Measurements from ENCODE around the gene GON4L. TPM values are rescaled to one million over a fixed set of nuclear protein-coding genes. Genes with fewer than 3 reads are reported as not detected.
A peak's percentile ranks its signal among the peaks of the same experiment; 100 is the strongest.
"Not testable (repeated sequence)": the region's sequence is repeated elsewhere in the genome, so short reads cannot be mapped to it uniquely, and the experiment has no call there.

Gene GON4L
- polyA plus RNA-seq, 1 donor, result 35.8 TPM

DNA sequence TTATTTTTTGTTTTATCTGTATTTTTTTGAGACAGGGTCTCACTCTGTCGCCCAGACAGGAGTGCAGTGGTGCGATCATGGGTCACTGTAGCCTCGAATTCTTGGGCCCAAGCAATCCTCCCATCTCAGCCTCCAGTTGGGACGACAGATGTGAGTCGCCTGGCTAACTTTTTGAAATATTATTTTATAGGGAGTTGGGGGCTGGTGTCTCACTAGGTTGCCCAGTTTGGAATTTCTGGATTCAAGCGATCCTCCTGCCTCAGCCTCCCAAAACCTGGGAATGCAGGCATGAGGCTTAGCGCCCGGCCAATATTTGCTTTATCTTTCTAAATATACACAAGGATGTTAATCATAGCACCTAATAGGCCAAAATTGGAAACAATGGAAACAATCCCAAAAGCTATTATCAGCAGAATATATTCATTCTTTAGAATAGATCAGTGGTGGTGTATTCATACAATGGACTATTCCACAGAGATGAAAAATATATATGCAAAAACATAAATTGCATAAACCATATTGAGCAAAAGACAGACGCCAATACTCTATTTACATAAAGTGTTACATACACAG, 112.2 kb downstream of the GON4L start:
- DNase-seq, result no peak

DNA sequence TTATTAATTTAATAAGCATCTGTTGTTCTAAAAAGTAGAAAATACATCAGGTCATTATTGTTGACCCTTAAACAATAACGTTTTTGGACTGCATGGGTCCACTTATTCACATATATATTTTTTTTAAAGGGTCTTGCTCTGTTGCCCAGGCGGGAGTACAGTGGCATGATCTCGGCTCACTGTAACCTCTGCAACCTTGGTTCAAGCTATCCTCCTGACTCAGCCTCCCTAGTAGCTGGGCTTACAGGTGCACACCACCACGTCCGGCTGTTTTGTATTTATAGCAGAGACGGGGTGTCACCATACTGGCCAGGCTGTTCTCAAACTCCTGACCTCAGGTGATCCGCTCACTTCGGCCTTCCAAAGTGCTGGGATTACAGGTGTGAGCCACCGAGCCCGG, 115.1 kb downstream of the GON4L start:
- DNase-seq, result no peak

DNA sequence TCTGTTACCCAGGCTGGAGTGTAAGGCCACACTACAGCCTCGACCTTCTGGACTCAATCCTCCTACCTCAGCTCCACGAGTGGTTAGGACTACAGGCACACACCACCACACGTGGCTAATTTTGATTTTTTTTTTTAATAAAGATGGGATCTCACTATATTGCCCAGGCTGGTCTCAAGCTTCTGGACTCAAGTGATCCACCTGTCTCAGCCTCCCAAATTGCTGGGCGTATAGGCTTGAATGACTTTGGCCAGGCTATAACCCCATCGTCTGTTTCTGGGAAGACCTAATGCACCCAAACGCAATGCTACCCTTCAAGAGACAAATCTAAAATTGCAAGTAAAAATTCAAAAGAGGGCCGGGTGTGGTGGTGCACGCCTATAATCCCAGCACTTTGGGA, 116.0 kb downstream of the GON4L start:
- no peak for DNase-seq

DNA sequence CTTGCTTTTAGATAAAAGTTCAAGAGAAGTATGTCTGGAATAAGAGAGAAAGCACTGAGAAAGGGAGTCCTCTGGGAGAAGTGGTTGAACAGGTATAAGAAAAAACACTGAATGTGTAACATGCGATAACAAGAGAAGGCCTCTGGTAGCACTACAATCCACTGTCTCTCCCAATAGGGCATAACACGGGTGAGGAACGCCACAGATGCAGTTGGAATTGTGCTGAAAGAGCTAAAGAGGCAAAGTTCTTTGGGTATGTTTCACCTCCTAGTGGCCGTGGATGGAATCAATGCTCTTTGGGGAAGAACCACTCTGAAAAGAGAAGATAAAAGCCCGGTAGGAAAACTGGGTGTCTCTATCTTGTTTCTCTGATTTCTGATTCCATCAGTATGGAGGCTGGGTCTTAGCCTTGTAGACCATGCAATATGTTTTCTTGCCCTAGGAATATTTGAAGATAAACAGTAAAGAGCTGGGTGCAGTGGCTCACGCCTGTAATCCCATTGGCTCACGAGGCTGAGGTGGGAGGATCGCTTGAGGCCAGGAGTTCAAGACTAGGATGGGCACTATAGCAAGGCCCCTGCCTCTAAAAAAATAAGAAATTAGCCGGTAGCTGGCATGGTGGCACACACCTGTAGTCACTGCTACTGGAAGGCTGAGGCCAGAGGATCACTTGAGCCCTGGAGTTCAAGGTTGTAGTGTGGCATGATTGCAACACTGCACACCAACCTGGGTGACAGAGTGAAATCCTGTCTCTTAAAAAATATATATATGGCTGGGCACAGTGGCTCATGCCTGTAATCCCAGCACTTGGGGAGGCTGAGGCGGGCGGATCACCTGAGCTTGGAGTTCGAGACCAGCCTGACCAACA, 127.7 kb downstream of the GON4L start:
- DNase-seq, result peak; percentile 25

DNA sequence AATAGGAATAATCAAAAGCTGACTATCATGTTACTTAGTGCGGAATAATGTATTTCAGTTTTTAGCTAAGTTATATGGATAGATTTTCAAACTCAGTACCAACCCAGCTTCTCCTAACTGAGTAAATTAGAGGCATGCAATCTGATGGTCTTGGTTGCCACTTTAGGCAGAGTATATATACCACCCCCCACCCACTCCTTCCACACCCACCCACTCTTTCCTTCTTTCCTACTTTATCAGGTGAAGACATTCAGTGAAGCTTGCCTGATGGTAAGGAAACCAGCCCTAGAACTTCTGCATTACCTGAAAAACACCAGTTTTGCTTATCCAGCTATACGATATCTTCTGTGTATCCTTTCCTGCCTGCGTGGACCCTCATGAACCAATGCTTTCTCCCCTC, 131.9 kb downstream of the GON4L start:
- DNase-seq, result no peak

DNA sequence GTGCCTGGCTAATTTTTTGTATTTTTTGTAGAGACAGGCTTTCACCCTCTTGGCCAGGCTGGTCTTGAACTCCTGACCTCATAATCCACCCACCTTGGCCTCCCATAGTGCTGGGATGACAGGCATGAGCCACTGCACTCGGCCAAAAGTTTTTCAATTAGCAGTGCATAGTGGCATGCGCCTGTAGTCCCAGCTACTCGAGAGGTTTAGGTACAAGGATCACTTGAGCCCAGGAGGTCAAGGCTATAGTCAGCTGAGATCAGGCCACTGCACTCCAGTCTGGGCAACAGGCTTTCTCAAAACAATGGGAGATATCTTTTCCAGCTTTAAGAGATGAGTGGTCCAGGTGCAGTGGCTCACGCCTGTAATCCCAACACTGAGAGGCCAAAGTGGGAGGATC, 137.3 kb downstream of the GON4L start:
- no peak for DNase-seq

DNA sequence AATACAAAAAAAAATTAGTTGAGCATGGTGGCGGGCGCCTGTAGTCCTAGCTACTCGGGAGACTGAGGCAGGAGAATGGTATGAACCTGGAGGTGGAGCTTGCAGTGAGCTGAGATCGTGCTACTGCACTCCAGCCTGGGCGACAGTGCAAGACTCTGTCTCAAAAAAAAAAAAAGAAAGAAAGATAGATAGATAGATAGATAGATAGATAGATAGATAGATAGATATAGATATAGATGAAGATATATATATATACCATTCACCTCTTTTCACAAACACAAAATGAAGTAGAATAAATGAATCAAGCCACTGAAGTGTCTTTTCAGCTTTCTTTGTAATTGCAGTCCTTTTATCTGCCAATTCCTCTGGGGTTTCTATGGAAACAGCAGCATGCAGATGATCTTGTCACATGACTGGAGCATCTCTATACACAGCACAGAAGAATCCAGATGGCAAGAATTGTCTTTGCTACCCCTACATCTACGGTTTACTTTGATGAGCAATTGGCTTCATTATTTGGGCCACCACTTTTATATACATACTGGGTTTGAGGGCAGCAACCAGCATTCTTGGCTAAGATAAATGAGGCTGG, 138.4 kb downstream of the GON4L start:
- not testable (repeated sequence) for DNase-seq

DNA sequence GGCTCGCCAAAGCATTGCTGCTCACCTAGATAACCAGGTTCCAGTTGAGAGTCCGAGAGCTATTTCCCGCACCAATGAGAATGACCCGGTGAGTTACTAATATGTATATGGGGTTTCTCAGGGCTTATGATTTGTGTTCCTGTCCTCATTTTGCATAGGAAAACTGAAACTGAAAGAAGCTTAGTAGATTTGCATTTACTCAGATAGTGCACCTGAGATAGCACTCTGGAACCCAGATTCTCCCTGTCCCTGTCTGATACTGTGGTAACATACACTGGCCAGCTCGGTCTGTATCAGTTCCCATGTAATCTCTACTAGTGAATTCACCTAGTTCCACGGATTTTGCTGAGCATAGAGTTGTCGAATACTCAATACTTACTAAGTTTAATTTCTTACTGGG, 140.0 kb downstream of the GON4L start:
- DNase-seq, result no peak

DNA sequence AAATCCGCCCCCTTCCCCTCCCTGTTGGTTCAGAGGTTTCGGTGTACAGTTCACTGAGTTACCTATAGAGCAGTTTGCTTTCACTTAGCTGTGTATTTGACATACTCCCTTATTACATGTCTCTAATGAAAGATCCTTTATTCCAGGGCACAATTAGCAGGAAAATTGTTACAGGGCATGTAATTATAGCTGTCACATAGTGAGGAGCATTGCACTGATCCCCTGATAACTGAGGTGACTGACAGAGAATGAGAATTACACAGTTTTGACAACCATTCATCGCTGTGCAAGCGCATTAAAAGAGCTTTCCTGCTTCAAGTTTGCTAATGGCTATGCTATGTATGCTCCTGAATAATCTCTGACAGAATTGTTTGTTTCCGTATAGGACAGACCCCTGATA, 141.2 kb downstream of the GON4L start:
- no peak for DNase-seq

DNA sequence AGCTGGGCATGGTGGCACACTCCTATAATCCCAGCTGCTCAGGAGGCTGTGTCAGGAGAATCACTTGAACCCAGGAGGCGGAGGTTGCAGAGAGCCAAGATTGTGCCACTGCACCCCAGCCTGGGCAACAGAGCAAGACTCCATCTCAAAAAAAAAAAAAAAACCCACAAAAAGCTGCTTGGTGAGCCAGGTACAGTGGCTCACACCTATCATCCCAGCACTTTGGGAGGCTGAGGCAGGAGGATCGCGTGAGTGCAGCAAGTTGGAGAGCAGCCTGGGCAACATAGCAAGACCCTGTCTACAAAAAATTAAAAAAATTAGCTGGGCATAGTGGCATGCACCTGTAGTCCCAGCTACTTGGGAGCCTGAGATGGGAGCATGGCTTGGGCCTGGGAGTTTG, 142.0 kb downstream of the GON4L start:
- DNase-seq, result not testable (repeated sequence)

DNA sequence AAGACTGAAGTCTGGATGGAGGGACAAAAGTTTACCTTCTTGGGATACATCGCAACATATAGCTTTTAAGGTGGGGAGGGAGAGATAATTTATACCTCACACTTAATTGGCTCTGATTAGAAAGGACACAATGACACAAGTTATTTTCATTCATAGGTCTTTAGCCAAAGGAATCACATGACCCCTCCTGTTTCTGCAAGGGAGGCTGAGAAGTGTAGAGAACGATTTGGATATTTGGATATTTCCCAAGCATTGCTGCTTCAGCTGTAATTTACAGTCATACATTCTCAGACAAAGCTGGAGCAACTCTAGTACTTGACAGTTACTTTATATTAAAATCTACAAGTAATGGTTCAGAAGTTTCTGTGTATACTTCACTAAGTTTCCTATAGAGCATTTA, 143.9 kb downstream of the GON4L start:
- no peak for DNase-seq

DNA sequence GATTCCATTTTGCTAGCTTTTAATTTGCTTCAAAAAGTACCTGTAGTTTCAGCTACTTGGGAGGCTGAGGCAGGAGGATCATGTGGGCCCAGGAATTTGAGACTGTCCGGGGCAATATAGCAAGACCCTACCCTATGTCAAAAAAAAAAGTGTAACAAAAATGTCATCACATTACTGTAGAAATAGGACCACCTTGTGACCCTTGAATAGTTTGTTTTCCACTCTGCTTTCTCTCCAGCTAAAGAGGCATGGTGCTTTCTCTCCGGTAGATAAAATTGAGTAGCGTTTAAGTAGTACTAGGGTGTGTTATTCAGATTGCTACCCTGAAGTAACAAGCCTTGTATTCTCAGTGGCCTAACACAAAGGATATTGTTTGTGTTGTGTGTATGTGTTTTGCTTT, 144.4 kb downstream of the GON4L start:
- DNase-seq, result not testable (repeated sequence)

DNA sequence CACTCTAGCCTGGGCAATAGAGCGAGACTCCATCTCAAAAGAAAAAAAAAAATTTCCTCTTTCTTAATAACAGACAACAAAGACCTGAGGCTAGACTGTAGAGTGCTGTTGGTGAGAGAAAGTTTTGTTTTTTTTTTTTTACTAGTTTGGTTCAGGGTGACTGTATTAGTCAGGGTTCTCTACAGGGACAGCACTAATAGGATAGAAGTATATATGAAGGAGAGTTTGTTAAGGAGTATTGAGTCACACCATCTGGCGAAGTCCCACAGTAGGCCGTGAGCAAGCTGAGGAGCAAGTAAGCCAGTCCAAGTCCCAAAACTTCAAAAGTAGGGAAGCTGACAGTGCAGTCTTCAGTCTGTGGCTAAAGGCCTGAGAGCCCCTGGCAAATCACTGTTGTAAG, 145.6 kb downstream of the GON4L start:
- not testable (repeated sequence) for DNase-seq

DNA sequence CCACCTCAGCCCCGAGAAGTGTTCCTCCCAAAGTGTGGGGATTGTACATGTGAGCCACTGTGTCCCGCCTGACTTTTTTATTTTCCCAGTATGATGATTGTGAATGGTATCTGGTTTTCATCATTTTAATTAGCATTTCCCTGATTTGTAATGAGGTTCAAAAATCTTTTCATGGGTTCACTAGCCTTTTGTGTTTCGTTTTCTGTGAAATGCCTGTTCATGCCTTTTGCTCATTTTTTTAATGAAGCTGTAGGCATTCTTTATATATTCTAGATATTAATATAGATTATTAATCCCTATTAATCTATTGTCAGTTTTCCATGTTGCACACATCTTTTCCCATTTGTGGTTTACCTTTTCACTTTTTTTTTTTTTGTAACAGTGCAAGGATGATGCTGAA, 147.6 kb downstream of the GON4L start:
- DNase-seq, result no peak

DNA sequence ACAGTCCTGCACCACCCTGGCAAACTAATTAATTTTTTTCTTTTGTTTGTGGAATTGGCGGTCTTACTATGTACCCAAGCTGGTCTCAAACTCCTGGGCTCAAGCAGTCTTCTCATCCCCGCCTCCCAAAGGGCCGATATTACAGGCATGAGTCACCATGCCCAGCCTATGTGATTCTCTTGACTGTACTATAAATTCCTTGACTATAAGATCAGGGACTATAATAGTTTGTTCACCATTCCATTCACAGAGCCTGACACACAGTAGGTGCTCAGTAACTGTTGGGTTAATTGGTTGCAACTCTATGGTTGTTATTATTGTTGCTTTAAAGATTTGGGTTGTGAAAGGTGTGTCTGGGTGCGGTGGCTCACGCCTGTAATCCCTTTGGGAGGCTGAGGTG, 150.9 kb downstream of the GON4L start:
- DNase-seq, result no peak

DNA sequence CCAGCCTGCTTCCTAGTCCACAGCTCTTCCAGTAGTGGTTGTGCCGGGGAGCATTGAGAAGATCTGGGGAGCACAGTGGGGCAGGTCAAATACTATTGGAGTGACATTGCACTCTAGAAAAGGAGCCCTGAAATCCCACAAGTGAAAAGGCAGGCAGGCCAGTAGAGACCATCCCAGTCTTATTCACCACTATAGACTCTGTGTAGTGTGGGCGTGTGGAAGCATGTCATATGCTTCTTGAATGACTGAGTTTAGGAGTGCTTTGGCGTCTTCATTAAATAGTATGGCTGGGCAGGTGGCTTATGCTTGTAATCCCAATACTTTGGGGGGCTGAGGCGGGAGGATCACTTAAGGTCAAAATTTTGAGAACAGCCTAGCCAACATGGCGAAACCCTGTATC, 152.6 kb downstream of the GON4L start:
- not testable (repeated sequence) for DNase-seq

DNA sequence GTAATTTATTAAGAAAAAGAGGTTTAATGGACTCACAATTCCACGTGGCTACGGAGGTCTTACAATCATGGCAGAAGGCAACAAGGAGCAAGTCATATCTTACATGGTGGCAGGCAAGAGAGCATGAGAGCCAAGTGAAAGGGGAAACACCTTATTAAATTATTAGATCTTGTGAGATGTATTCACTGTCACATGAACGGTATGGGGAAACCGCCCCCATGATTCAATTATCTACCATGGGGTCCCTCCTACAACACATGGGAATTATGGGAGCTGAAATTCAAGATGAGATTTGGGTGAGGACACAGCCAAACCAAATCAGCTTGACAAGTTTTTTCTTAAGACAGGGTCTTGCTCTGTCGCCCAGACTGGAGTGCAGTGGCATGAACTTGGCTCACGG, 153.8 kb downstream of the GON4L start:
- DNase-seq, result no peak

DNA sequence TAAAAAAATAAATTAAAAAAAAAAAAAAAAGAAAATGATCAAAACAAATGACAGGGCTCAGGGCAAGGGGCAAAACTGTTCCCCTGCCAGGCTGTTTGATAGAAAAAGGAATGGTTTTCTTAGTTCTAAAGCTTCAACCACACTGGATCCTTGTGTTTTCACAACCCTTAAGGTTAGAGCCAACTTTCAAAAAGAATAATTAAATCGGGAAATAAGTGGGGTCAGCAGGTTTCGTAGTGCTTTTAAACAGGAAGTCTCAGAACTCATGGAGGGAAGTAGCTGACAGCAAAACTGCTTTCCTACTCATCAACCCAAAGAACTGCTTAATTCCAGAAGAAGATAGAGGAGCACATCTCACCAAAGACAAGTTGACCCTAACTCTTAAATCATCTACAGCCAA, 155.3 kb downstream of the GON4L start:
- not testable (repeated sequence) for DNase-seq

Other genes with a start within 250 kb of the GON4L start
- gene MSTO1, start 247.0 kb downstream of the GON4L start, polyA plus RNA-seq (ENCODE audit: insufficient read length), result 34.6 TPM
- 56.5 TPM for gene YY1AP1, start 168.4 kb downstream of the GON4L start, polyA plus RNA-seq (ENCODE audit: insufficient read length)
- 136 TPM for gene DAP3, start 168.1 kb downstream of the GON4L start, polyA plus RNA-seq (ENCODE audit: insufficient read length)
- gene SYT11, start 2.4 kb upstream of the GON4L start, polyA plus RNA-seq (ENCODE audit: insufficient read length), result 12.9 TPM
- gene RIT1, start 54.1 kb upstream of the GON4L start, polyA plus RNA-seq (ENCODE audit: insufficient read length), result 23.4 TPM
- 36.6 TPM for gene KHDC4, start 77.2 kb upstream of the GON4L start, polyA plus RNA-seq (ENCODE audit: insufficient read length)
- 0.36 TPM for gene RXFP4, start 84.4 kb upstream of the GON4L start, polyA plus RNA-seq (ENCODE audit: insufficient read length)
- 192 TPM for gene ARHGEF2, start 121.3 kb upstream of the GON4L start, polyA plus RNA-seq (ENCODE audit: insufficient read length)
- gene SSR2, start 163.7 kb upstream of the GON4L start, polyA plus RNA-seq (ENCODE audit: insufficient read length), result 206 TPM
- 49.4 TPM for gene UBQLN4, start 196.6 kb upstream of the GON4L start, polyA plus RNA-seq (ENCODE audit: insufficient read length)
- 40.8 TPM for gene LAMTOR2, start 197.6 kb upstream of the GON4L start, polyA plus RNA-seq (ENCODE audit: insufficient read length)
- gene RAB25, start 203.9 kb upstream of the GON4L start, polyA plus RNA-seq (ENCODE audit: insufficient read length), result 1.0 TPM
- 22.5 TPM for gene MEX3A, start 225.3 kb upstream of the GON4L start, polyA plus RNA-seq (ENCODE audit: insufficient read length)

All from hindlimb muscle (tissue), 1 donor.